IPS-NIHi7 (cell line): Measurements from ENCODE around the gene PSMB8.
"Not testable (repeated sequence)": the region's sequence is repeated elsewhere in the genome, so short reads cannot be mapped to it uniquely, and the experiment has no call there.

Source experiments
- DNase-seq: peaks from one replicate; pipeline ENCODE4 v3.0.0; 2012; ENCODE audit warnings: mixed read lengths; ENCODE audit errors: extremely low spot score

PSMB8 gene

DNA sequence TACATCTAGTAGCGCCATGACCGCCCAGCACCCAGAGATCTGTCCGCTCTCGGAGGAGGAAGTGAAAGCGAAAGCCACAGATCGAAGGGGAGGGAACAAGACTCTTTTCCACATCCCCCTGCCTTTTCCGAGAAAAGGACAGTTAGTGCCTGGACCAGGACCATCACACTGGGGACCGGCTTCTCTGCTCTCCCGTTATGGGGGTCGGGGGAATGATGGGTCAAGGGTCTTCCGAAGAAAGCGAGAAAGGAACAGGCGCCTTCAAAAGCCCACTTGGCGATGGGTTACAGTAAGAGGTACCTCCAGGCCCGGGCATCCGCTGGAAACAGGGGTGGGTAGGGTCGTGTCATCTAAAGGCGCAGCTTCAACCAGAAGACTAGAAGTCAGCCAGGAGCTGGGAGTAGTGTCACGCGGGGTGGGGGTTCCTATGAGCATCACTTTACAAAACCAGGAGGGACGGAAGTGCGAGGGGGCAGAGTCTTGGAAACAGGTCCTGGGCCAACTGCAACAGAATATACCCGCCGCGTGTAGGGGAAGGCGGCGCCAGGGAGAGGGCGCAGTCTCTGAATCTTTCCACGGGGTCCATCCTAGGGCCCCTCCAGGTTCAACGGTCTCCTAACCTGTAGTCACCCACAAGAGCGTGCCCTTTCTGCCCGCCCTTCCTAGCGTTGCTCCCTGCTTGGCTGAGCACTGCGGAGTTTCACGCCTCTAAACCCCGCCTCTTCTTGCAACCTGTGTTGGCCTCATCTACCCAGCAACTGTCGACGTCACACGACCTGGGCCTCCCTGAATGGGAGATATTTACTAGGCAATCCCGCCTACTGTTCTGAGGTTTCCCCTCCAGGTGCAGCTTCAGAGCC is at the start of gene PSMB8:
TSS of gene PSMB8 (minus strand) at position 69 of the 860 bp plus-strand sequence. CDS start at position 18, 51 bp downstream.
- peak; percentile 94 for DNase-seq

DNA sequence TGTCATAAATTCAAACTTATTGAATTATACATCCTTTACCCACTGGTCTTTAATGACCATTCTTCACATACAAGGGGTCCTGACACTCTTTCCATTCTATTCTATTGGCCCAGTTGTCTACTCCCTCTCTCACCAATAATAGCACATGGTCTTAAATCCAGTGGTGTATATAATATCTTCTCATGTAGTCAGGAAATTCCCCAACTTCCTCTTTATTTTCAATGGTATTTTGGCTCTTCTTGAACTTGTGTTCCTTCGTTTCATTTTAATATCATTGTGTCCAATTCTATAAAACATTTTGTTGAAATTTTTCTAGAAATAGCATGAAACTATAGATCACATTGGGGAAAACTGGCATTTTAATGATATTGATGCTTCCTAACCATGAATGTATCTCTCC is 47.0 kb upstream of the PSMB8 start:
- no peak for DNase-seq

DNA sequence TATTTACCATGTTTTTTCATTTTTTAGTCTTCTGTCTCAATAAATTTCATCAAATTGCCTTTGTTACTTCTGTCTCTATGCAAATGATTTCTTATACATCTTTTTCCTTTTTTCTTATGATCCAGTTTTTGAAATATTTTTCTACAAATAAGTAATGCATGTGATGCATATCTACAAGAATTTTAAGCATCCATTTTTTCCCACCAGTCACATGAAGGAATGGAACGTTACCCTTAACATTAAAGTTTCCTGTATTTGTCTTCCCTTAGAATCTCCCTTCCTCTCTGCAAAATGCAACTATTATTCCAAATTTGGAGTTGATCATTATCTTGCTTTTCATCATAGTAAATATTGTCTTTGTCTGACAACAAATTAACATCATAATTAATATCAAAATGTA is 45.7 kb upstream of the PSMB8 start:
- no peak for DNase-seq

- DNase-seq = no peak
Observed at GRCh38 chr6:32888576-32888975, 44.7 kb upstream of the PSMB8 start.

DNA sequence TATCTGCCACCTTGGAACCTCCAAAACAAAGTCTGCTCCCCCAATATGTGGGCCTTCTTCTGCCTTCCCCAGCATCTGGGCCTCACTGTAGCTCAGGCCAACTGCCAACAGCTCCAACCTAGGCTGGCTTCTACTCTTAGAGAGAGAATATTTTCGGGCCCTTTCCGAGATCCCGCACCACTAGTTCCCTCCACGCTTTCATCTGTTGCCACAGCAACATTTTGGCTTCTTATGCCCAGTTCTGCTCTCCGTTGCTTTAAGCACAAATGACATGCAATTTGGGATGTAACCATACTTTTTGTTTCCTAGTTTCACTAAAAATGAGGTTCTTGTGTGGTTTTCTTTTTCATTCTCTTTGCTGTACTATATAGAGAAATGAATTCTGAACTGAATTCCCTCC is 43.8 kb upstream of the PSMB8 start:
- no peak for DNase-seq

DNA sequence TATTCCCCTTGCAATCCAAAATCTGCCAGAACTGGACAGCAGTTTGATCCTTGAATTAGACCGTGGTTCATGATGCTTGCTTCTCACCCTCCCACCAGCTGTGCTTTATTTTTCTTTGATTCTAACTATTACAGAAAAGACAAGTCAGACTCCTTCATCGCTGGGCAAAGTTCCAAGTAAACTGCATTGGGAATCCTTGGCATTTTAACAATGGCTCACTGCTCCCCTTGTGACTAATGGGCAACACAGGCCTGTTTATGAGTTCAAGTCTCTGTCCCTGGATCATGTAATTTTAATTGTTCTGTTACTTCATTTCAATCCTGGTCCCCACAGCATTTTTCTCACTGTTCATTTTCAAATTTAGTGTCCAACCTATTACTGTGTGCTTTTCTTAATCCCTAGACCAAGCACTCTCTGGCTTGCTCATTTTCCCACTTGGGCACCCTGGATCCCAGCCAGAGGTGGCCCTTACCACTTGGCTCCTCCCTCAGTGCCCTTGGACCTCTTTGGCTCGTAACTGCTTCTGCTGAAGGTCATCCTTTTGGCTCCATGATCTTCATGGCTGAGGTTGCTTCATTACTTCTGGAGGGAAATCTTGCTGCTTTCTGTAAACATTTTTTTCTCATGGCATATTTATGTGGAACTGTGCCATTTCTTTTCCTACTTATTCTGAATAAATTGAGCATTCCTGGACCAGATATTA is 43.0 kb upstream of the PSMB8 start:
- DNase-seq = no peak

GRCh38 chr6:32885698-32886286 is 41.9 kb upstream of the PSMB8 start:
- peak; percentile 33 for DNase-seq

DNA sequence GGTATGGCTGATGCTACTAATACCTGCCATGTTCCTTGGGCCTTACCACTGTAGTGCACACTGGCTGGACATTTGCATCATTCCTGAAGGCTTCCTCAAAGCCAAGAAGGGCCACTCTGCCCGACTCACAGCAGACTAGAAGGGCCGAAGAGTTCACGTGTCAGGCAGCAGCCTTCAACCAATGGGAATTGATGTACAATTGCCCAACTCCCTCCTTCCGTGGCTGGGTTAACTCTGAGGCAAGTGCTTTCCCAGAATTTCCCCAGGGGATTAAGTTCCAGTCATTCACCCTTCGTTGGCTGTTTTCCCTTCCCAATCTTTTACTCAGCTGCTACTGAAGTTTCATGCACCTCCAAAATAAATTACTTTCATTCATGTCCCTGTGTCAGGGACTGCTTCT is 39.9 kb upstream of the PSMB8 start:
- DNase-seq = no peak

DNA sequence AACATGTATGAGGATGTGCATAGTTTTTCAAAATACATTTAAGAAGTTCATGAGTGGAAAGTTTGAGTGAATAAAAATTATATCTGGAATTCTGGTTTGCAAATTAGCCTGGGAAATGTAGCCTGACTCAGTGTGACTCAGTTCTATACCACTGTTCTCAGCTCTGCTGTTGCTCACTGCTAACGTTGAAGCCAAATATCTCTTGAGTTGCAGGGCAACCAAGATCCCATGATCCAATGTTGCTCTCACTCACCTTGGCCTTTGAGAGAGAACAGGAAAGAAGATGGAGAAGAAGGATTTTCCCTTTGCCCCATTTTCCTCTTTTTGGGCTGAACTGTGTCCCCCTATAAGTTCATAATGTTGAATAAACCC is 39.0 kb upstream of the PSMB8 start:
- DNase-seq = no peak

GRCh38 chr6:32880962-32881361 is 37.1 kb upstream of the PSMB8 start:
- DNase-seq = not testable (repeated sequence)

GRCh38 chr6:32879691-32880090 is 35.8 kb upstream of the PSMB8 start:
- DNase-seq = no peak

DNA sequence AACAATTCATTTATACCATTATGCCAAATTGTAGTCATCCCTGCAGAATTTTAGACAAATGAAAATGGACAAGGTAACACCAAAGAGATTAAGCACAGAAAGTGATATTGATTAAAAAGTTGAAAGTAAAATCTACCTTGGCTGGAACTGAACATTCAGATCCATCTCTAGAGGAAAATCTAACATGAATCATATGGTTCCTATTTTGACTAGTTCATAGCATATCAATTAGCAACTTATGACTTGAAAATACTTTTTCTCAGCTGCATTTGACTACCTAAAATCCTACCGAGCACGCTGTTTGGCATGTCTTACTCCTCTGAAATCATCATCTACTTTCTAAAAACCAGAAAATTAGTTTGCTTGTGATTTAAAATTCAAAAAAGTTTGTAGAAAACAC is 32.8 kb upstream of the PSMB8 start:
- no peak for DNase-seq

- not testable (repeated sequence) for DNase-seq
Observed at GRCh38 chr6:32873947-32874346, 30.1 kb upstream of the PSMB8 start.

DNA sequence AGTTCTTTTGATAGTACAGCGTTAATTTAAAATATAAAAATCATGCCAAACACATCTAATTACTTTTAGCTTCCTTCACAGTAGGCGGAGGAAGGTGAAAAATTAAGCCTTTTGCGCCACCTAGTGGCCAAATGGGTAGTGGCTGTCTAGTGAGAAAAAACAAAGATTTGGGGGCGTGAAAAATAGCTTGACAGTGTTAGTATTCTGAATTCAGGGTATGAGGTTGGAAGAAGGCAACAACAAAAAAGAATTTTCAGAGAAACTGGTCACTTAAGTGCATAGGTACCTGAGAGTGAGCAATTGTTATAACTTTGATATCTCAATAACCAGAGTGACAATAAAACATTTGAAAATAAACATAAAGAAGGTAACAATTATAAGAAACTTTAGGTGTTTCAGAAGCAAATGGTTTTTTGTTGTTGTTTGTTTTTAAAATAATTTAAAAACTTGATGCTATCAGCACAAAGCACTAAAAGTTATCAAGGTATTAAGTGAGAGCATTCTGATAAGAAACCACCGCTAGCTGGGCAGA is 24.5 kb upstream of the PSMB8 start:
- DNase-seq = peak; percentile 50

DNA sequence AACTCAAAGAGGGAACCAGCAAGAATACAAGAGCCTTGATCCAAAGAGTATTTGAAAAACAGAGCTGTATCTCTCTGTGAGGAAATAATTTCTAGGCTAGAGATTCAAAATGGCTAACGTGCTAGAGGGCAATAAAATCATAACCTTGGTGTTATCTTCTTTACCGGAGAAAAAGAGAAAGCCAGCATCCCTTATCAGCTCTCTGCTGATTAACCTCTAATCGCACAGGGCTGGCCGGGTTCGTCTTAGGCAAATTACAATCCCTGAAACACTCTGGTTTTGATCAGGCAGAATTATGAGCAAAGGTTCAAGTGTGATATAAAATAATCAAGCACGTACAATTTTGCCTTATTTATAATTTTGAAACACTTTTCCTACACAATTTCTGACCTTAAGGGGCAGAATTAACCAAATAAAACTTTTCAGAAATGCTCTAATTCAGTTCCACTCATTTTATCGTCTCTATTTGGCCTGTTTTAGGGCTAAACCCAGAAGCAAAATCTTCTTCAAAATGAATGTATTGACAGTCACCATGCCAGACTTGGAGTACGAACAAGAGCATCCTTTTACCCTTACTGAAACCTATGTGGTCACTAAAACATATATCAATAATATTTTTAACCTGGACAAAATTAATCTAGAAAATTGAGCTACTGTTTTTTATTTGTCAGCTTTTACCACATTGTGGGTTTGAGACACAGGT is 23.9 kb upstream of the PSMB8 start:
- no peak for DNase-seq

DNA sequence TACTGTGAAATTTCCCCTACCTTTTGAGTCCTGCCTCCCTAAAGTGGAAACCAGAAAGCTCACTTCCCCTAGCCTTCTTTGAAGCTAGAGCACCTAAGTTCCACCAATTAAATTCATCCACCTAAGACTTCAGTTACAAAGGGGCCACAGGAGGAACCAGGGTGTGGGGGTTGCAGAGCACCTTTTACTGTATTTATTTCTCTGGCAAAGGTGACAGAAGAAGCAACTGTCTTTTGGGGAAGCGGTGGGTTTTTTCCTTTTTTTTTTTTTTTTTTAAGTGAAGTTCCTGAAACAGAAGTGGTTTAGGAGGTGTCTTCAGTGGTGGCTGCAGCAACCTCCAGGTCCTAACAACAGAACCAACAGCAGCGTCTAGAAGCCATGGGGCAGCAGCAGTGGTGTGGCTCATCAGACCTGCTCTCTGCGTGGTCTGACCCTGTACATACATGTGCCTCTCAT is 23.2 kb upstream of the PSMB8 start:
- DNase-seq = no peak

DNA sequence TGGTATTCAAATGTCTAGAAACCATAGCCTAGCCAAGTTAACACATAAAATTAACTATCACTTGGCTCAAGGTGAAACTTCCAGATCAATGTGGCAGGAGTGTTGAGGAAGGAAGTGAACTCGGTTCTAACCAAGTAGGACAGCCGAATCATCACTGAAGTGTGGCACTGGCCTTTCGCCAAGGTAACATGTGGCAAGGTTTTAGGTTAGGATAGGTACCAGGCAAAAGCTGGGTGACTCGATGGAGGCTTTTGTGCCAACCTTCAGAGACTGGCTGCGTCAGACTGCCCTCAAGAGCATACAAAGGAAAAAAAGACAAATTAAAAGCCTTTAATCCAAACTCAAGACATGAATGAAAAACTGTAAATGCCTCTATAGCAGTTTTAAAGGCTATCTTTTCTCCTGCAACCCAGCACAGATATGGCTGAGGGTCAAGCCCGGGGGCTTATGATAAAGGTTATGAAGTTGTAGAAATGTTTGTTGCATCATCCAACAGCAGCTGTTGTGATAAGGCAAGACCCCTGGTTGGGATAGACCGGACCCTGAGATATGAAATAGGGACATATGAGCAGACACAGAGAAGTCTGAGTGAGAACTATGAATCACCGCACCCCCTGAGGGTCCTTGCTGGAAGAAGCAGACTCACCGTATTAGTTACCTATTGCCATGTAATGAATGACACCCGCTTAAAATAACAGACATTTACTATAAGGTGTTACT is 22.0 kb upstream of the PSMB8 start:
- DNase-seq = no peak

GRCh38 chr6:32862725-32863124 is 18.9 kb upstream of the PSMB8 start:
- no peak for DNase-seq

DNA sequence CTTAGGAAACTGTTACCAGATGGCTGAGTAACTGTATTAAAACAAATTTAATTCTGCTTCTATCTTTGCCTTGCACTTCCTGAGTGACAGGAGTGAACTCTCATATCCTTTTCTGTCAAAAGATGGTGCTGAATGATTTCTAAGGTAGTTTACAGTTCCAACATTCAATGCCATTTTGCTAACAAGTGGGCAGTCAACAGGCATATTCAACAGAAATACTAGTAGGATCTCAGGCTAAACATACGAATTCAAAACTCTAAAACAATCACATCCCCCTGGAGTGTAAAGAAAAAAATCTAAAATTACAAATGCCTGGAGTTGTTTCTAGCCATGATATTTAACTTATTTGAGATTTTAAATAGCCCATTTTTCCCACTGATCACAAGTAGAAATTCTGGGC is 16.8 kb upstream of the PSMB8 start:
- no peak for DNase-seq

- no peak for DNase-seq
Observed at GRCh38 chr6:32858194-32858593, 14.3 kb upstream of the PSMB8 start.
